Mesendoderm (in vitro differentiated cells): ENCODE measurements around the gene ATP5ME.
A peak's percentile ranks its signal among the peaks of the same experiment; 100 is the strongest.

ENCODE experiments used
- DNase-seq: peaks from one replicate; pipeline ENCODE4 v3.0.0; 2013
- H2AK5ac ChIP-seq: 2 replicates; pipeline ENCODE4 v1.6.1; 2013; ENCODE audit warnings: low read length, inconsistent platforms
- H2BK120ac ChIP-seq: 2 replicates; pipeline ENCODE4 v1.6.1; 2013; ENCODE audit warnings: low read depth, mild to moderate bottlenecking, low read length, moderate library complexity, mixed read lengths
- H2BK15ac ChIP-seq: replicated peaks from 2 replicates; pipeline ENCODE4 v1.6.1; 2013; ENCODE audit warnings: low read depth, mild to moderate bottlenecking, moderate library complexity
- H2BK5ac ChIP-seq: 2 replicates; pipeline ENCODE4 v1.6.1; 2013; ENCODE audit warnings: low read length, inconsistent platforms
- H3K18ac ChIP-seq: 2 replicates; pipeline ENCODE4 v1.6.1; 2013; ENCODE audit warnings: mild to moderate bottlenecking, low read length, mixed read lengths
- H3K23ac ChIP-seq: one replicate; pipeline ENCODE4 v1.6.1; 2013; ENCODE audit warnings: low read length
- H3K27ac ChIP-seq: 2 replicates; pipeline ENCODE4 v1.5.1; 2013; ENCODE audit warnings: low read depth, mild to moderate bottlenecking, inconsistent platforms, low read length, moderate library complexity
- H3K27me3 ChIP-seq: 2 replicates; pipeline ENCODE4 v1.6.1; 2013; ENCODE audit warnings: low read length, control low read depth, mild to moderate bottlenecking, inconsistent platforms; ENCODE audit not compliant: insufficient read depth, poor library complexity
- H3K36me3 ChIP-seq: 2 replicates; pipeline ENCODE4 v1.6.1; 2013; ENCODE audit warnings: low read length, inconsistent platforms; ENCODE audit not compliant: control insufficient read depth, insufficient read depth
- H3K4ac ChIP-seq: one replicate; pipeline ENCODE4 v1.6.1; 2013; ENCODE audit warnings: low read depth, mild to moderate bottlenecking, low read length, moderate library complexity
- H3K4me1 ChIP-seq: 2 replicates; pipeline ENCODE4 v1.6.1; 2013; ENCODE audit warnings: low read depth, low read length, inconsistent platforms; ENCODE audit not compliant: control insufficient read depth
- H3K4me2 ChIP-seq: 2 replicates; pipeline ENCODE4 v1.6.1; 2013; ENCODE audit warnings: low read length
- H3K4me3 ChIP-seq: 2 replicates; pipeline ENCODE4 v1.5.1; 2013; ENCODE audit warnings: mild to moderate bottlenecking, low read length
- H3K56ac ChIP-seq: one replicate; pipeline ENCODE4 v1.6.1; 2013; ENCODE audit warnings: low read length
- H3K79me1 ChIP-seq: 2 replicates; pipeline ENCODE4 v1.6.1; 2013; ENCODE audit warnings: low read length, inconsistent platforms
- H3K79me2 ChIP-seq: 2 replicates; pipeline ENCODE4 v1.6.1; 2013; ENCODE audit warnings: mild to moderate bottlenecking, low read length; ENCODE audit not compliant: control insufficient read depth, insufficient read depth
- H3K9ac ChIP-seq: 2 replicates; pipeline ENCODE4 v1.6.1; 2013; ENCODE audit warnings: low read length, inconsistent platforms
- H4K5ac ChIP-seq: one replicate; pipeline ENCODE4 v1.6.1; 2013; ENCODE audit warnings: low read length
- H4K8ac ChIP-seq: one replicate; pipeline ENCODE4 v1.6.1; 2013; ENCODE audit warnings: low read depth, mild to moderate bottlenecking, control low read depth, low read length, moderate library complexity
- WGBS: extraction: QIAGEN DNeasy Blood & Tissue Kit; methylation state at CpG from one replicate; pipeline ENCODE4 v1.1.7; 2013; ENCODE audit warnings: low lambda C conversion rate, missing lambda C conversion rate; ENCODE audit not compliant: insufficient coverage; ENCODE audit errors: extremely low coverage; 5-methylcytosine and 5-hydroxymethylcytosine counted together

Gene ATP5ME

DNA sequence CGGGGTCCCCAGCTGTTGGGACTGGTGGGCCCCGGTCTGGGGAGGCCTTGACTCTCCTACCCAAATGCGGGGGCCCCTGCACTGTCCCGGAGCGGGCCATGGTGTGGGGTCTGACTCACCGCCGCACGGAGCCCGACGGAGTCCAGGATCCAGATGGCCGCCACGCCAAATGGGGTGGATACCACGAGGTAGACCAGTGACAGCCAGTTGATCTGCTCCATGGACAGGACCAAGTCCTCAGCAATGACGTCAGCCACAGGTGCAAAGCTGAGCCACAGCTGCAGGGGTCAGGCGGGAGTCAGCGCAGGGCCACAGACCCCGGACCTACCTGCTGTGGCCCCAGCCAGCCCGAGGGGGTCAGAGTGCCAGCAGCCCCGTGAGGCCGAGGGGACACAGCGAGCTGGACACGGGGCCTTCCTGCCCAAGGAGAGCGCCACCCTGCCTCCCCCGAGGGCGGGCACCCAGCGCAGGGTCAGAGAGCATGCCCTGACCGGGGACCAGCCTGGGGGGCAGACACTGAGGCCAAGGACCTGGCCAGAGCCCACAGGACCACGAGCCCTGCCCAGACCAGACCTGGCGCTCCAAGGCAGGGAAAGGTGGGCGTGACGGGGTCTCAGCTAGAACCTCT is 12.5 kb upstream of the ATP5ME start:
- peaks cover 3% of the 10 kb centered on the region for H3K4me1 ChIP-seq
- no peak overlapping the region for H3K4me3 ChIP-seq
- no peak overlapping the region for H2BK5ac ChIP-seq
- no peak overlapping the region for H3K18ac ChIP-seq
- no peak overlapping the region for H3K9ac ChIP-seq
- no peak overlapping the region for H2BK120ac ChIP-seq
- no peaks in the 10 kb centered on the region for H3K27me3 ChIP-seq
- H3K79me1 ChIP-seq, result no peaks in the 10 kb centered on the region
- no peaks in the 10 kb centered on the region for H3K36me3 ChIP-seq
- no peak overlapping the region for H3K56ac ChIP-seq
- H4K5ac ChIP-seq, result no peak overlapping the region
- H3K79me2 ChIP-seq, result no peaks in the 10 kb centered on the region
- H4K8ac ChIP-seq, result no peak overlapping the region
- no peak overlapping the region for H2BK15ac ChIP-seq
- H3K27ac ChIP-seq, result no peak overlapping the region
- H2AK5ac ChIP-seq, result no peak overlapping the region
- no CpG with 5 or more reads among the region's 31 CpGs for WGBS
- no peak overlapping the region for H3K4me2 ChIP-seq
- no peak for DNase-seq
- no peak overlapping the region for H3K23ac ChIP-seq
- H3K4ac ChIP-seq, result no peak overlapping the region

DNA sequence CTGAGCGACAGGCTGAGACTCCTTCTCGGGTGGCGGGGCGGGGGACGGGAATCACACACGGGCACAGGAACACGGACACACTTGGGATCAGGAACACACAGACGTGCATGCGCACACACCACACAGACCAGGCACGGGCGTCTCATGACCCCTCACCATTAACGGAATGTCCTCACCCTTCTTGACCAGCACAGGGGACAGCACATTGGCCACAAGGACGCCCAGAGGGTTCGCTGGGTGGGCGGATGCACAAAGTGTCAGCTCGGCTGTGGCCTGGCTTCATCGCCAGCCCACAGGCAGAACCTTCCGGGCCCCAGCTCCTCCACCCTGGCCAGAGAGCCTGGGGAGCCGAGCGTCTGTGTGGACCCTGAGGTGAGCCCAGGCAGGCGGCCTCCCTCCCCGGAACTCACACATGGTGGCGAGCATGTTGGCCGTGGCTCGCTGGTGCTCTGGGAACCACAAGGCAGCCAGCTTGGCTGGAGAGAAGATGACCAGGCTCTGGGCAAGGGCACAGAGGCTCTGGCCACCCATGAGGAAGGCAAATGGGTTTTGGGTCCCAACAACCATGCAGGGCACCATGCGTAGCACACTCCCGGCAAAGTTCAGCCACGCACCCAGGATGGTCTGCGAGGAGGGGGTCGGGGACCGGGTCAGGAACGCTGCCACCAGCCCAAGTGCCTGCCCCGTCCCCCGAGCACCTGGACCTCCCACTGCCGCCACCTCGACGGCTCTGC is 11.8 kb upstream of the ATP5ME start:
- H3K4me3 ChIP-seq, result no peak overlapping the region
- no peaks in the 10 kb centered on the region for H3K79me1 ChIP-seq
- H3K4me2 ChIP-seq, result no peak overlapping the region
- H3K27ac ChIP-seq, result no peak overlapping the region
- no peak overlapping the region for H3K9ac ChIP-seq
- H2BK15ac ChIP-seq, result no peak overlapping the region
- no peak overlapping the region for H3K56ac ChIP-seq
- H4K5ac ChIP-seq, result no peak overlapping the region
- no peak overlapping the region for H3K23ac ChIP-seq
- H3K4me1 ChIP-seq, result peaks cover 3% of the 10 kb centered on the region
- H4K8ac ChIP-seq, result no peak overlapping the region
- H3K79me2 ChIP-seq, result no peaks in the 10 kb centered on the region
- no peak overlapping the region for H2AK5ac ChIP-seq
- WGBS, result no CpG with 5 or more reads among the region's 37 CpGs
- no peak for DNase-seq
- no peak overlapping the region for H2BK120ac ChIP-seq
- no peaks in the 10 kb centered on the region for H3K36me3 ChIP-seq
- no peak overlapping the region for H2BK5ac ChIP-seq
- H3K4ac ChIP-seq, result no peak overlapping the region
- no peak overlapping the region for H3K18ac ChIP-seq
- H3K27me3 ChIP-seq, result no peaks in the 10 kb centered on the region

- Histone ChIP-seq H3K18ac (no peak overlapping the region), H3K56ac (no peak overlapping the region), H3K4me3 (no peak overlapping the region), H3K9ac (no peak overlapping the region), H2BK15ac (no peak overlapping the region), H3K4ac (no peak overlapping the region), H3K27ac (no peak overlapping the region), H2BK5ac (no peak overlapping the region), H3K23ac (no peak overlapping the region), H4K5ac (no peak overlapping the region), H3K4me2 (no peak overlapping the region), H3K36me3 (no peaks in the 10 kb centered on the region), H2BK120ac (no peak overlapping the region), H3K27me3 (no peaks in the 10 kb centered on the region), H3K4me1 (peaks cover 3% of the 10 kb centered on the region), H3K79me1 (no peaks in the 10 kb centered on the region), H2AK5ac (no peak overlapping the region), H3K79me2 (no peaks in the 10 kb centered on the region), H4K8ac (no peak overlapping the region)
- WGBS, result no CpG with 5 or more reads among the region's 21 CpGs
- no peak for DNase-seq
Observed at GRCh38 chr4:684623-685327, 10.7 kb upstream of the ATP5ME start.

DNA sequence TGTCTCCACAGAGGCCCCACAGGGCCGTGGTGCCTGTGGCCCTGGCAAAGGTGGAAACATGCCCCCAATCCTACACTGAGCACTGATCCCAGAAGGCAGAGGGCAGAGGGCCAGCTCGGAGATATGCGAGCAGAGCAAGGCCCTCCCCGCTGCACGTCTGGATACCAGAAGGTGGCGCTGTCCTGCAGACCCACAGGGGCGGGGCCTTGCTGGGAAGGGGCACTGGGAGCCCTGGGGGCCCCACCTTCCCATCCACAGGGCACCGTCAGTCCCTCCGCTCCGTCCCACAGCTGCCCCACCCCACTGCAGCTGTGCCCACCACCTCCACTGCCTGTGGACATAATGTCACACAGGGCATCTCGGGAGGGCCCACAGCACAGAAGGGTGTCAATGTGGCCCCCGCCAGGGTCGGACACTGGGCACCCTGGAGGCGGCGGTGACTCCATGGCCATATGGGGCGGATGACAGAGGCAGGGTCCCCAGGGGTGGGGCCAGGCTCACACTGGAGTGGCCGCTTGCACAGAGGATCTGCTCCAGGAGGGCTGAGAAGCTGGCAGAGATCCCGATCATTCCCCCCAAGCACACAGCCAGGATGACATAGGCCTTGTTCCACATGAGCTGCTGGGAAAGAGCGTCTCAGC is 10.0 kb upstream of the ATP5ME start:
- H3K79me2 ChIP-seq, result no peaks in the 10 kb centered on the region
- no peak overlapping the region for H3K56ac ChIP-seq
- no peak overlapping the region for H4K8ac ChIP-seq

GRCh38 chr4:683247-683897 is 9.3 kb upstream of the ATP5ME start:
- no peak overlapping the region for H2AK5ac ChIP-seq
- H3K4me1 ChIP-seq, result peaks cover 1% of the 10 kb centered on the region
- DNase-seq, result no peak
- no peak overlapping the region for H2BK120ac ChIP-seq
- H4K5ac ChIP-seq, result no peak overlapping the region
- WGBS, result no CpG with 5 or more reads among the region's 25 CpGs
- H3K4me3 ChIP-seq, result no peak overlapping the region
- no peak overlapping the region for H3K27ac ChIP-seq
- H3K79me2 ChIP-seq, result no peaks in the 10 kb centered on the region
- H3K23ac ChIP-seq, result no peak overlapping the region
- no peaks in the 10 kb centered on the region for H3K36me3 ChIP-seq
- no peak overlapping the region for H3K4me2 ChIP-seq
- H3K27me3 ChIP-seq, result no peaks in the 10 kb centered on the region
- H3K9ac ChIP-seq, result no peak overlapping the region
- H3K56ac ChIP-seq, result no peak overlapping the region
- H3K4ac ChIP-seq, result no peak overlapping the region
- H3K79me1 ChIP-seq, result no peaks in the 10 kb centered on the region
- H4K8ac ChIP-seq, result no peak overlapping the region
- H2BK15ac ChIP-seq, result no peak overlapping the region
- H2BK5ac ChIP-seq, result no peak overlapping the region
- H3K18ac ChIP-seq, result no peak overlapping the region

More for the DNA sequence above, 10.0 kb upstream of the ATP5ME start:
- Histone ChIP-seq H3K4me1 (peaks cover 1% of the 10 kb centered on the region), H3K27ac (no peak overlapping the region), H3K27me3 (no peaks in the 10 kb centered on the region), H2BK120ac (no peak overlapping the region), H3K4ac (no peak overlapping the region), H3K4me2 (no peak overlapping the region), H2BK15ac (no peak overlapping the region), H3K79me1 (no peaks in the 10 kb centered on the region), H2BK5ac (no peak overlapping the region), H2AK5ac (no peak overlapping the region), H3K9ac (peak overlapping the region; percentile 32), H3K36me3 (no peaks in the 10 kb centered on the region), H3K18ac (no peak overlapping the region), H3K23ac (no peak overlapping the region), H4K5ac (no peak overlapping the region), H3K4me3 (no peak overlapping the region)
- no CpG with 5 or more reads among the region's 19 CpGs for WGBS
- DNase-seq, result peak; percentile 82
